CD14-positive monocyte (primary cell): Measurements from ENCODE around the gene LRRC8A. TPM values are rescaled to one million over a fixed set of nuclear protein-coding genes. Genes with fewer than 3 reads are reported as not detected.

Experiments
- DNase-seq, 3 donors: peaks; one replicate each; pipeline ENCODE4 v3.0.0-alpha.2; 2011 to 2022
- H2AFZ ChIP-seq: 2 replicates; pipeline ENCODE4 v1.6.0; 2012; ENCODE audit warnings: mild to moderate bottlenecking, low read depth, low read length, inconsistent platforms; ENCODE audit not compliant: insufficient read depth, poor library complexity, severe bottlenecking
- H3K27ac ChIP-seq, 2 donors: 1 replicate in 1 of 2; 2 replicates in 1 of 2; pipeline ENCODE4 v1.5.1; 2012 to 2013; ENCODE audit warnings: low read length in 2 of 2, control low read depth in 1 of 2, inconsistent platforms in 1 of 2, low read depth in 1 of 2, mild to moderate bottlenecking in 1 of 2
- H3K27me3 ChIP-seq, 2 donors: one replicate each; pipeline versions ENCODE4 v1.6.0 to v1.6.1; 2011 to 2013; ENCODE audit warnings: low read length in 2 of 2; ENCODE audit not compliant: control insufficient read depth in 2 of 2, insufficient read depth in 2 of 2
- H3K36me3 ChIP-seq, 2 donors: replicated peaks in 1 of 2; 1 replicate in 1 of 2; 2 replicates in 1 of 2; pipeline versions ENCODE4 v1.5.1 to v1.6.1; 2012 to 2013; ENCODE audit warnings: low read length in 2 of 2, control low read depth in 1 of 2, inconsistent platforms in 1 of 2, mild to moderate bottlenecking in 1 of 2; ENCODE audit not compliant: insufficient read depth in 2 of 2, control insufficient read depth in 1 of 2
- H3K4me1 ChIP-seq, 2 donors: 1 replicate in 1 of 2; 2 replicates in 1 of 2; pipeline versions ENCODE4 v1.5.1 to v1.6.1; 2012 to 2013; ENCODE audit warnings: low read length in 2 of 2, control low read depth in 1 of 2, inconsistent platforms in 1 of 2, mild to moderate bottlenecking in 1 of 2, moderate library complexity in 1 of 2; ENCODE audit not compliant: insufficient read depth in 2 of 2, control insufficient read depth in 1 of 2
- H3K4me2 ChIP-seq: replicated peaks from 2 replicates; pipeline ENCODE3; 2012; ENCODE audit warnings: low read length, moderate library complexity, mild to moderate bottlenecking; ENCODE audit not compliant: poor library complexity, severe bottlenecking; ENCODE audit errors: extremely low read depth
- H3K4me3 ChIP-seq, 3 experiments: fragments of 200-600 bp in 1 of 3; sonication (generic) in 1 of 3; replicated peaks in 1 of 3; 1 replicate in 2 of 3; 2 replicates in 1 of 3; pipeline ENCODE4 v1.5.1; 2011 to 2013; ENCODE audit warnings: low read length in 3 of 3, mild to moderate bottlenecking in 3 of 3, control low read depth in 2 of 3, low read depth in 2 of 3, inconsistent platforms in 1 of 3, moderate library complexity in 1 of 3
- H3K79me2 ChIP-seq: 2 replicates; pipeline ENCODE4 v1.6.0; 2012; ENCODE audit warnings: mild to moderate bottlenecking, control low read depth, inconsistent platforms, low read length, moderate library complexity; ENCODE audit not compliant: insufficient read depth
- H3K9ac ChIP-seq: 2 replicates; pipeline ENCODE4 v1.6.0; 2017; ENCODE audit warnings: low read length, mild to moderate bottlenecking; ENCODE audit not compliant: insufficient read depth, poor library complexity, severe bottlenecking
- H3K9me3 ChIP-seq, 2 donors: replicated peaks in 1 of 2; 1 replicate in 1 of 2; 2 replicates in 1 of 2; pipeline versions ENCODE4 v1.5.1 to v1.6.1; 2012 to 2013; ENCODE audit warnings: low read length in 2 of 2, control low read depth in 1 of 2; ENCODE audit not compliant: control insufficient read depth in 1 of 2, insufficient read depth in 1 of 2
- H4K20me1 ChIP-seq: 2 replicates; pipeline ENCODE4 v1.6.0; 2012; ENCODE audit warnings: mild to moderate bottlenecking, low read length, control low read depth, moderate library complexity; ENCODE audit not compliant: insufficient read depth
- H3K27ac Mint-ChIP-seq, 7 donors: one replicate each; pipeline ENCODE4 v1.8.0; 2020; ENCODE audit warnings: mild to moderate bottlenecking in 7 of 7, mixed read lengths in 7 of 7, moderate library complexity in 6 of 7, inconsistent platforms in 2 of 7
- H3K27me3 Mint-ChIP-seq, 3 donors: one replicate each; pipeline ENCODE4 v1.8.0; 2021 to 2022; ENCODE audit warnings: low read depth in 3 of 3, mild to moderate bottlenecking in 3 of 3, mixed read lengths in 3 of 3, moderate library complexity in 3 of 3, inconsistent platforms in 1 of 3
- H3K36me3 Mint-ChIP-seq, 2 donors: one replicate each; pipeline ENCODE4 v1.8.0; 2020; ENCODE audit warnings: mixed read lengths in 2 of 2, inconsistent platforms in 1 of 2, mild to moderate bottlenecking in 1 of 2
- H3K4me1 Mint-ChIP-seq: one replicate; pipeline ENCODE4 v1.8.0; 2020; ENCODE audit warnings: mild to moderate bottlenecking, mixed read lengths
- H3K4me3 Mint-ChIP-seq, 2 donors: one replicate each; pipeline ENCODE4 v1.8.0; 2020; ENCODE audit warnings: mild to moderate bottlenecking in 2 of 2, mixed read lengths in 2 of 2, moderate library complexity in 1 of 2
- H3K9me3 Mint-ChIP-seq, 7 donors: one replicate each; pipeline ENCODE4 v1.8.0; 2020 to 2022; ENCODE audit warnings: mixed read lengths in 7 of 7, mild to moderate bottlenecking in 6 of 7, moderate library complexity in 6 of 7, inconsistent platforms in 2 of 7
- CTCF ChIP-seq: fragments of 200-600 bp; IDR thresholded peaks from one replicate; pipeline ENCODE4 v1.8.0; 2022; ENCODE audit warnings: antibody characterized with exemption, mild to moderate bottlenecking
- WGBS: methylation state at CpG from one replicate; pipeline ENCODE4 v1.1.5; 2013; ENCODE audit warnings: missing lambda C conversion rate; ENCODE audit not compliant: insufficient coverage; 5-methylcytosine and 5-hydroxymethylcytosine counted together
- intact Hi-C, 2 donors: fragments of 100-400 bp; cut with micrococcal nuclease; formaldehyde crosslinking; loops; one replicate each; pipeline versions ENCODE4 v1.15.0 to v1.15.1; 2023
- polyA plus RNA-seq, 3 donors: library from polyadenylated mRNA; depleted of rRNA in 1 of 3; unstranded in 2 of 3; stranded (reverse) in 1 of 3; fragments of 300-500 nt in 2 of 3; fragments of >200 nt in 1 of 3; fragmentation: Illumina TruSeq in 2 of 3; gene quantifications; 1 replicate in 2 of 3; 2 replicates in 1 of 3; pipeline ENCODE4 v1.2.3, GENCODE V29; 2012 to 2021

LRRC8A gene
- polyA plus RNA-seq, 3 donors, result 7.8 to 10.8 (median 10.3) TPM

GRCh38 chr9:128916204-128916603 is 34.3 kb downstream of the LRRC8A start:
- Histone ChIP-seq H2AFZ (no peak overlapping the region), H3K4me2 (no peak overlapping the region), H3K9me3 (no peaks in the 10 kb centered on the region), H3K27ac (no peak overlapping the region), H3K79me2 (no peaks in the 10 kb centered on the region), H3K9ac (no peak overlapping the region), H3K4me1 (no peaks in the 10 kb centered on the region), H4K20me1 (peaks cover 19% of the 10 kb centered on the region), H3K4me3 (no peak overlapping the region), H3K27me3 (no peaks in the 10 kb centered on the region), H3K36me3 (peaks cover 32 to 57% of the 10 kb centered on the region in 2 donors)
- H3K27me3 Mint-ChIP-seq, result peaks cover 0 to 4% (median 1%) of the 10 kb centered on the region in 3 donors
- H3K36me3 Mint-ChIP-seq, result peaks cover 41 to 54% of the 10 kb centered on the region in 2 donors
- no peak for TF ChIP-seq CTCF
- H3K9me3 Mint-ChIP-seq, result peaks cover 0 to 2% (median 0%) of the 10 kb centered on the region in 7 donors
- H3K27ac Mint-ChIP-seq, result peak overlapping the region in 1 of 7 donors; percentile 72
- no peak overlapping the region for H3K4me3 Mint-ChIP-seq
- no peaks in the 10 kb centered on the region for H3K4me1 Mint-ChIP-seq
- WGBS, result 96% methylated on average over 17 of the region's 18 CpGs
- no peak for DNase-seq
- intact Hi-C loops, result no loop called here

GRCh38 chr9:128916745-128917144 is 34.8 kb downstream of the LRRC8A start:
- Mint-ChIP-seq H3K4me3 (no peak overlapping the region), H3K27ac (peak overlapping the region in 2 of 7 donors; percentile 24 to 73), H3K9me3 (no peaks in the 10 kb centered on the region), H3K36me3 (peaks cover 41 to 49% of the 10 kb centered on the region in 2 donors), H3K4me1 (peaks cover under 1% of the 10 kb centered on the region), H3K27me3 (peaks cover 1 to 4% (median 1%) of the 10 kb centered on the region in 3 donors)
- H3K4me3 ChIP-seq, result no peak overlapping the region
- no peaks in the 10 kb centered on the region for H3K4me1 ChIP-seq
- H3K9ac ChIP-seq, result no peak overlapping the region
- H3K79me2 ChIP-seq, result no peaks in the 10 kb centered on the region
- no peak for TF ChIP-seq CTCF
- H2AFZ ChIP-seq, result no peak overlapping the region
- DNase-seq, result no peak
- peaks cover 15% of the 10 kb centered on the region for H4K20me1 ChIP-seq
- no peaks in the 10 kb centered on the region for H3K9me3 ChIP-seq
- H3K27ac ChIP-seq, result no peak overlapping the region
- peaks cover 30 to 52% of the 10 kb centered on the region in 2 donors for H3K36me3 ChIP-seq
- 98% methylated on average over 6 of the region's 11 CpGs for WGBS
- no peak overlapping the region for H3K4me2 ChIP-seq
- intact Hi-C loops, result no loop called here
- H3K27me3 ChIP-seq, result no peaks in the 10 kb centered on the region
